HepG2 (cell line): ENCODE results near the gene FMO3. TPM values are rescaled to one million over a fixed set of nuclear protein-coding genes. Genes with fewer than 3 reads are reported as not detected.
A peak's percentile ranks its signal among the peaks of the same experiment; 100 is the strongest.

Experiments
- AHDC1 ChIP-seq: sonication (generic); formaldehyde crosslinking; IDR thresholded peaks from 2 replicates; pipeline ENCODE4 v1.5.1; 2020; ENCODE audit warnings: mild to moderate bottlenecking, missing genetic modification reagents, borderline replicate concordance
- ARNT ChIP-seq: fragments of 450-650 bp; IDR thresholded peaks from 2 replicates; pipeline ENCODE4 v1.6.1; 2017
- ETV5 ChIP-seq: IDR thresholded peaks from 2 replicates; pipeline ENCODE4 v1.6.1; 2018; ENCODE audit warnings: missing biosample characterization, missing genetic modification reagents, inconsistent platforms, borderline replicate concordance
- MZF1 ChIP-seq: sonication (generic); formaldehyde crosslinking; IDR thresholded peaks from 2 replicates; pipeline ENCODE4 v1.8.1; 2023; ENCODE audit warnings: mild to moderate bottlenecking, missing genetic modification reagents, borderline replicate concordance
- SKIL ChIP-seq: sonication (generic); formaldehyde crosslinking; IDR thresholded peaks from 2 replicates; pipeline ENCODE4 v1.8.0; 2022; ENCODE audit warnings: missing genetic modification reagents, mild to moderate bottlenecking, moderate library complexity, borderline replicate concordance
- ZSCAN22 ChIP-seq: sonication (generic); formaldehyde crosslinking; IDR thresholded peaks from 2 replicates; pipeline ENCODE4 v1.4.0; 2020; ENCODE audit warnings: mild to moderate bottlenecking, missing genetic modification reagents
- polyA plus RNA-seq, 8 experiments: library from polyadenylated mRNA; depleted of rRNA in 3 of 8; stranded (reverse) in 7 of 8; unstranded in 1 of 8; fragments of >200 nt; fragmentation: Illumina TruSeq in 4 of 8; extraction: Trizol in 4 of 8; gene quantifications; 2 replicates each; pipeline versions ENCODE4 v1.2.1 to v1.2.3, GENCODE V29; 2011 to 2016; ENCODE audit warnings: low read depth in 4 of 8, missing spikeins in 1 of 8, mixed read lengths in 1 of 8; ENCODE audit not compliant: insufficient read depth in 1 of 8
- total RNA-seq, 5 experiments: library from RNA; depleted of rRNA; stranded (reverse); fragments of >200 nt; fragmentation: Illumina TruSeq; extraction: Trizol; gene quantifications; 2 replicates each; pipeline ENCODE4 v1.2.3, GENCODE V29; 2016; ENCODE audit warnings: low read depth in 1 of 5

FMO3 gene
- total and polyA plus RNA-seq, 2 of the 13 experiments (the other 11 are each of a cell fraction or from before 2014, with no cell fraction given) = not detected

GRCh38 chr1:171141688-171142415 is 51.1 kb downstream of the FMO3 start (continued):
- TF ChIP-seq SKIL (CRISPR knock-in tag) (no peak), ARNT (no peak), AHDC1 (CRISPR knock-in tag) (peak; percentile 10; the same call in 1 of the 2 replicates), ETV5 (peak; percentile 77; the same call in 1 of the 2 replicates), MZF1 (no peak), ZSCAN22 (CRISPR knock-in tag) (no peak)
